Measurements from ENCODE around the gene TRAFD1. TPM values are rescaled to one million over a fixed set of nuclear protein-coding genes. Genes with fewer than 3 reads are reported as not detected.

Gene TRAFD1
- total RNA-seq, 1 donor: 33.4 TPM

- no peak for DNase-seq (ENCODE audit: low read depth in 2 of 3, low spot score in 2 of 3)
Measured at GRCh38 chr12:112172556-112173324, 47.4 kb downstream of the TRAFD1 start.

DNA sequence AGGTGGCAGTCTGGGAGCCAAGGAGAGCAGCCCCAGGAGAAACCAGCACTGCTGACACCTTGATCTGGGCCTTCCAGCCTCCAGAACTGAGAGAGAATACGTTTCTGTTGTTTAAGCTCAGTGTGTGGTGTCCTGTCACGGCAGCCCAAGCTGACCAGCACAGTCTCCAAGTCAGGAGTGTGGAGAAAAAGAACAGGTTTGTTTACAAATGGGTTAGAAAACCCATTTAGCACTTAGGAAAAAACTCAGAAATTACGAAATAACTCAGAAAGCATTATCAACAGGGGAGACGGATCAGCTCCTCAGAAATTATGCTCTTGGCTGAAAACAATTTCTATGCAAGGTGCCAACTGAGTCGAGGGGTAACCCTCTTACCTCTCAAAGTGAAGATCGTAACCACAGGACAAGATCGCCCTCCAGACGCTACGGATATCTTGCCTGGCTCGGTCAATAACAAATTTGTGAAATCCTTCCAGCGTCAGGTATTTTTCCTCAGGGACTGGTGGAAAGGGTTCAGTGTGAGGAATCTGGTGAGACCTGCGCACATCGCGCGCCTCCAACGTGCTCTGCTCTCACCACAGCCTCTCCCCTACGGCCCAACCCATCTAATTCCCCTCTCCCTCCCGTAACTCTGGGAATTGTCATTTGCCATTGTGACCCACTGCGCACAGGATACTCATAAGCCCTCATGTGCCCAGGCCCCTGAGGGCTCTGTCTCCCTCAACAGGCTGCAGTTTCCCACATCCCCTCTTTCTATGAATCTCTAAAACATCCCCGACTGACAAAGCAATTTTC is 50.2 kb downstream of the TRAFD1 start:
- DNase-seq (ENCODE audit: low read depth in 2 of 3, low spot score in 2 of 3): no peak

DNA sequence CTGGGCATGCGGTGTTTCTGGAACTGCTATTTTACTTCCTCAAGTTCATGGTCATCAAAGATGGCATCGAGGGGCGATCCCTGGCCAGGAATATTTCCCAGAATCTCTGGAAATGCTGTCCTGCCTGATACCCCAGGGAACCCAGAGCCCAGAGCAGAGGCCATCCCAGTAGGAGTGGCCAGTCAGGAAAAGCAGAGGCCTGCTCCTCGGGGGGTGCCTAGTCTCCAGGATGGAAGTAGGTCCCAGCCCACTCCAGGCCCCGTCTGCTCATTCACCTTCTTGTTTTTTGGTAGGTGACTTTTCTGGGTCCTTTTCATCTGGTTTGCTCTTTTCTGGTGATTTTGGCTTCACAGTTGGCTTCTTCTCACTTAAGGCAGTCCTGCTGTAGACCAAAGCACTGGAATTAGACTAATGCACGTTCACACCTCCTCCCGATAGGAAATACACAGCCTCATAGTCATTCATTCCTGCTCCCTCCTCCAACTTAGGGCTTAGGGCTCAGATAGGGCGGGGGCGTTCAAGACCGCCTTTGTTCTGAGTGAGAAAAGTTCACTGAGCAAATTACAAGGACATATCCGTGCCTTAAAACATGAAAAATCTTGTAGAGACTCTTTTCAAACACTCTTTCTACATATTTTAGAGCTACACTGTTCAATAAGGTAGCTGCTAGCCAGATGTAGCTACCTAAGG is 51.1 kb downstream of the TRAFD1 start:
- no peak for DNase-seq (ENCODE audit: low read depth in 2 of 3, low spot score in 2 of 3)

DNA sequence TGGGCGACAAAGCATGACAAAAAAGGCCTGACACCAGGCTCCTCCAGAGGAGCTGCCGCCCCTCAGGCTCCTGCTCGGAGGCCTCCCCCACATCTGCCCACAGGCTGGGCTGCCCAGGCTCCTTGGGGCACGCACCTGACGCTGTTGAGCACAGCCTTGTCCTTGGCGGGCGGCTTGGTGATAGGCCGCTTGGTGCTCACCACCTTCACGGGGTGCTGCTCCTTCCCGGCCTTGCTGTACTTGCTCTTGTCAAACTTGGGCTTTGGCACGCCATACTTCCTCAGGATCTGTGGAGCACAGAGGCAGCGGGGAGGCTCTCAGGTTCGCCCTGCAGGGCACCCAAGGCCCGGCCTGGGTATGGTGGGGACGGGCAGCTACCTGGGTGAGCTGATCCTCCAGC is 53.4 kb downstream of the TRAFD1 start:
- DNase-seq (ENCODE audit: low read depth in 2 of 3, low spot score in 2 of 3): no peak

- no peak for DNase-seq (ENCODE audit: low read depth in 2 of 3, low spot score in 2 of 3)
Measured at GRCh38 chr12:112179341-112179740, 54.0 kb downstream of the TRAFD1 start.

DNA sequence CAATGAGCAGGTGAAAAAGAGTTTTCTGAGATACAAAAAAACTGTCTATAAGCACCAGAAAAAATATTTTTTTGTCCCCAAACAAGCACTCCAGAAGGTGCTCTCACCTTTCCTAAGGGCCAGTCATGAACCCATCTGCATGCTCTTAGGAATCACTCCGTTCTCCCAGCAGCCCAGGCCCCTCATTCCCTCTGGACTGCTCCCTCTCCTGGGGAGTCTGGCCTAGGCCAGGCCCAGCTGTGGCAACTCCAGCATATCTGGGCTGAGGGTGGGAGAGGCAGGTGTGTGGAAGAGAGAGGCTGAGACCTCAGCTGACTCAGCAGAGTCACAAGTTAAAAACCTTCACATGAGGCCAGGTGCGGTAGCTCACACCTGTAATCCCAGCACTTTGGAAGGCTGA is 54.6 kb downstream of the TRAFD1 start:
- DNase-seq (ENCODE audit: low read depth in 2 of 3, low spot score in 2 of 3): no peak

DNA sequence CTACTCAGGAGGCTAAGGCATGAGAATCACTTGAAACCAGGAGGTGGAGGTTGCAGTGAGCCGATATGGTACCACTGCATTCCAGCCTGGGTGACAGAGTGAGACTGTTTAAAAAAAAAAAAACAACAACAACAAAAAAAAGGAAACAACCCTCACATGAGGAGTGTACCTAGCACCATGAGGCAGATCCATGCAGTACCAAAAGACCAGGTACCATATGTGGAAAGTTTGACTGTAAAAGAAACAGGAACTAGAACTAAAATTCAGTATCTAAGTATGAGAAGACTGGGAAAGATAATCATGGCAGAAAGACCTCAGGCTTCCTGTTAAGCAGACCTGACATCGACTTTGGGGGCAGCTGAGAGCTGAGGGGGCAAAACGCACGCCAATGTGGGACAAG is 55.1 kb downstream of the TRAFD1 start:
- no peak for DNase-seq (ENCODE audit: low read depth in 2 of 3, low spot score in 2 of 3)

GRCh38 chr12:112182499-112182898 is 57.1 kb downstream of the TRAFD1 start:
- no peak for DNase-seq (ENCODE audit: low read depth in 2 of 3, low spot score in 2 of 3)

- no peak for DNase-seq (ENCODE audit: low read depth in 2 of 3, low spot score in 2 of 3)
Measured at GRCh38 chr12:112183141-112184021, 58.0 kb downstream of the TRAFD1 start.

- no peak for DNase-seq (ENCODE audit: low read depth in 2 of 3, low spot score in 2 of 3)
Measured at GRCh38 chr12:112184056-112184887, 58.9 kb downstream of the TRAFD1 start.

GRCh38 chr12:112185093-112185923 is 59.9 kb downstream of the TRAFD1 start:
- DNase-seq (ENCODE audit: low read depth in 2 of 3, low spot score in 2 of 3): no peak

DNA sequence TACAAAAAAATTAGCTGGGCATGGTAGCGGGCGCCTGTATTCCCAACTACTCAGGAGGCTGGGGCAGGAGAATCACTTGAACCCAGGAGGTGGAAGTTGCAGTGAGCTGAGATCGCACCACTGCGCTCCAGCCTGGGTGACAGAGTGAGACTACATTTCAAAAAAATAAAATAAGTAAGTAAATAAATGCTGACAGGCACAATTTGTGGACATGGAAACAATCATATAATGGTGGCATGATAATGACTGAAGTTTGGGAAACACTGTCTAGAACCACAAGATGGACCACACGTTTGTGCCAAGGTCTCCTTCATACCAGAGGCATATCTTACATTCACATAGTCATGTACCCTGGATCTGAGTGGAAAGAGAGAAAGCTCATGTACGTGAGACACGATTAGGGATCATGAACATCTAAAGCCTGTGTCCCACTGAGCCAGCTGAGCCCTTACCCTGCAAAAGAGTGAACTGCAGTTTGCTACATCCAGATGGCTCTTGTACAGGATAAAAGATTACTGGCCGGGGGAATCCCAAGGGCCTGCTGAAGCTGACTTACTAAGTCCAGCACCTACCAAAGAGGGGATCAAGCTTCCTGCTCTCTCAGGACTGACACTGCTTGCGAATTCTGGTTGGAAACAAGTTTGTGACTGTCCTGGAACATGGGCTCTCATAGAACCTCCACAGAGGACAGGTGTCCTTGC is 62.9 kb downstream of the TRAFD1 start:
- no peak for DNase-seq (ENCODE audit: low read depth in 2 of 3, low spot score in 2 of 3)

DNA sequence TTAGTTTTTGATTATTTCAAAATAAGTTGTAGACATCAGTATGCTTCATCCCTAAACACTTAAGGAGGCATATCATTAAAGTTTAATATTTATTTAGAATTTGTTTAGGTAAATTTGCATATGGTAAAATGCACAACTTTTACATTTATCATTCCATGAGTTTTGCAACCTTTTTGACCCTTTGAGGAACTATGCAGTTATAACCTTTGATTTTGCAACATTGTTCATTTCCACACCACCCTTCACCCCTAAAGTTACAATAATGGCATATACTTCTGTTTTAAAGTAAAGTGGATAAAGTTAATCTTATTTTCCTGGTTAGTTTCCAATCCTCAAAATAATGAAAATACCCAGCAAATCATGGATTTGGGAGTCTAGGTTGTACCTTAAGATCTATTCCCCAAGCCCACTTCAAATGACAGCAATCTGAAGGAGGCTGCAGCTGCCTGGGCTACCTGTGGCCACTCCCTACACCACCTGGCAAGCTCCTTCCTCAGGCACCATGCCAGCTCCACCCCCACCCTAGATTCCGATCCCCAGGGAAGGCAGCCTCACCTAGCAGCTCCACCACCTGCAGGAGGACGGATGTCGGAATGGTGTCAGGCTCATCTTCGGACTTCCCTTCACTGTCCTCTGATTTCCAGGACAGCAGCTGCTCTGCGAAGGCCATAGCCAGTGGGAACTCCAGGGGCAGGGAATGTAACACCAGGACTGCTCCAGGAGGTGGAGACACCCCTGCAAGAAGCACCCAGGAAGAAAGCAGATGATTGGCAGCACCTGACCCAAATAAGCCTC is 65.1 kb downstream of the TRAFD1 start:
- DNase-seq (ENCODE audit: low read depth in 2 of 3, low spot score in 2 of 3): no peak

GRCh38 chr12:112191201-112191600 is 65.8 kb downstream of the TRAFD1 start:
- DNase-seq (ENCODE audit: low read depth in 2 of 3, low spot score in 2 of 3): no peak

GRCh38 chr12:112191840-112192321 is 66.5 kb downstream of the TRAFD1 start:
- no peak for DNase-seq (ENCODE audit: low read depth in 2 of 3, low spot score in 2 of 3)

- DNase-seq (ENCODE audit: low read depth in 2 of 3, low spot score in 2 of 3): no peak
Measured at GRCh38 chr12:112192475-112192874, 67.1 kb downstream of the TRAFD1 start.

DNA sequence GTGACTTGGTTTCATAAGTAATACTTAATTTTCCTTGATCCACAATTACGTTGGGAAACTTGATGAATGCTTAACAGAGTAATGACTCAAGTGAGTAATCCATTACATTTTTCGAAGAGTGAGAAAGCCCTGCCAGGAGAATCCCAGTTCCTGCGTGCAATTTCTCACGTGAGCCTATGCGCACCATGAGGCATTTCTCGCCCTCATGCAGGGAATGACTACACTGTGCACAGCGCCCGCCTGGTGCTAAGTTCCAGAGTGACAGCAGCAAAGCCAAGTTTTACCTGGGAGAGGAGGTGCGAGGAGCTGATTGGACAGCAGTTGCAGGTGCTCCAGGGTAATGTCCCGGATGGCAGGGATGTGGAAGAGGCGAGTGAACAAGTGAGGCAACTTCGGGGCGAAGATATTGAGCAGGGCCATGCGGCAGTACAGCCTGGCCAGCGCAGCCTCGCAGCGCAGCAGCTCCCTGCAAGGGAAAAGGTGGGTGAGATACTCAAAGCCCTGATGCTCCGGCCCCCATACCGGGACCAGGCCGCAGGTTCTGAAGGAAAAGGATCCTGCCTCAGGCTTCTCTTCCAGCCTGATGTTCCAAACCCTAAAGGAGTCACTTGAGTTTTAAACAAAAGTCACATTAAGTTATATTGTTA is 69.4 kb downstream of the TRAFD1 start:
- no peak for DNase-seq (ENCODE audit: low read depth in 2 of 3, low spot score in 2 of 3)
